Ishikawa (cell line): ENCODE measurements around the gene EGF.

Experiments used
- CEBPB ChIP-seq: IDR thresholded peaks from 2 replicates; pipeline ENCODE4 v1.6.1; 2012
- CREB1 ChIP-seq: IDR thresholded peaks from 2 replicates; pipeline ENCODE4 v1.6.1; 2012; ENCODE audit warnings: low read depth
- EGR1 ChIP-seq: IDR thresholded peaks from 2 replicates; pipeline ENCODE4 v1.6.1; 2012
- EP300 ChIP-seq: IDR thresholded peaks from 2 replicates; pipeline ENCODE4 v1.6.1; 2012; ENCODE audit warnings: borderline replicate concordance
- FOXM1 ChIP-seq: IDR thresholded peaks from 2 replicates; pipeline ENCODE4 v1.6.1; 2012; ENCODE audit warnings: low read depth, borderline replicate concordance
- MAX ChIP-seq: IDR thresholded peaks from 2 replicates; pipeline ENCODE4 v1.6.1; 2012
- NFIC ChIP-seq: IDR thresholded peaks from 2 replicates; pipeline ENCODE4 v1.6.1; 2012
- RAD21 ChIP-seq: IDR thresholded peaks from 2 replicates; pipeline ENCODE4 v1.6.1; 2012; ENCODE audit warnings: low read depth
- REST ChIP-seq: IDR thresholded peaks from 2 replicates; pipeline ENCODE4 v1.6.1; 2012; ENCODE audit warnings: low read depth, mild to moderate bottlenecking
- TAF1 ChIP-seq: IDR thresholded peaks from 2 replicates; pipeline ENCODE4 v1.6.1; 2012; ENCODE audit warnings: low read depth, mild to moderate bottlenecking
- TCF12 ChIP-seq: IDR thresholded peaks from 2 replicates; pipeline ENCODE4 v1.6.1; 2012; ENCODE audit warnings: low read depth
- TEAD4 ChIP-seq: IDR thresholded peaks from 2 replicates; pipeline ENCODE4 v1.6.1; 2012
- USF1 ChIP-seq: IDR thresholded peaks from 2 replicates; pipeline ENCODE4 v1.6.1; 2012
- YY1 ChIP-seq: IDR thresholded peaks from 2 replicates; pipeline ENCODE4 v1.6.1; 2012; ENCODE audit warnings: low read depth
- ZBTB7A ChIP-seq: IDR thresholded peaks from 2 replicates; pipeline ENCODE4 v1.6.1; 2012; ENCODE audit warnings: low read depth

Gene EGF

GRCh38 chr4:109879081-109879480 is 33.6 kb upstream of the EGF start:
- TF ChIP-seq RAD21 (no peak), YY1 (no peak), ZBTB7A (no peak), TCF12 (no peak), CREB1 (no peak), TAF1 (no peak)

GRCh38 chr4:109879636-109880314 is 32.9 kb upstream of the EGF start:
- TF ChIP-seq EP300 = no peak
- TF ChIP-seq RAD21 = no peak
- TF ChIP-seq NFIC = no peak
- no peak for TF ChIP-seq YY1
- no peak for TF ChIP-seq TAF1
- TF ChIP-seq EGR1 = no peak
- TF ChIP-seq USF1 = no peak
- TF ChIP-seq TEAD4 = no peak
- no peak for TF ChIP-seq REST
- no peak for TF ChIP-seq CREB1
- no peak for TF ChIP-seq ZBTB7A
- TF ChIP-seq CEBPB = no peak
- TF ChIP-seq MAX = no peak
- no peak for TF ChIP-seq TCF12
- TF ChIP-seq FOXM1 = no peak

GRCh38 chr4:109886303-109886702 is 26.4 kb upstream of the EGF start:
- TF ChIP-seq YY1 (no peak), CREB1 (no peak), RAD21 (no peak), MAX (no peak), TAF1 (no peak), ZBTB7A (no peak), EP300 (no peak), EGR1 (no peak), TCF12 (no peak), USF1 (no peak), CEBPB (no peak), REST (no peak)

GRCh38 chr4:109887071-109887470 is 25.6 kb upstream of the EGF start:
- TF ChIP-seq USF1 (no peak), MAX (no peak), EGR1 (no peak), CEBPB (no peak), NFIC (no peak), YY1 (no peak), TAF1 (no peak)

GRCh38 chr4:109890076-109890475 is 22.6 kb upstream of the EGF start:
- TF ChIP-seq FOXM1 = no peak
- no peak for TF ChIP-seq EGR1
- TF ChIP-seq TEAD4 = no peak
- TF ChIP-seq EP300 = no peak
- TF ChIP-seq TAF1 = no peak
- TF ChIP-seq MAX = no peak
- TF ChIP-seq REST = no peak
- no peak for TF ChIP-seq YY1
- no peak for TF ChIP-seq NFIC
